ENCODE data around the gene FBLN2.

- TF ChIP-seq CTCF (conservative IDR thresholded peaks at IDR 0.05) (no peak), ZFX (IDR thresholded peaks at IDR 0.05) (no peak)
Measured at GRCh38 chr3:13529196-13530112, 19.5 kb upstream of the FBLN2 start.
